ENCODE measurements around the gene CEPT1. TPM values are rescaled to one million over a fixed set of nuclear protein-coding genes. Genes with fewer than 3 reads are reported as not detected.

CEPT1 gene
- total RNA-seq, 2 experiments from 2014 or later: 36.3 to 37.3 TPM

GRCh38 chr1:111218701-111219556 is 78.9 kb downstream of the CEPT1 start:
- CTCF ChIA-PET: interaction anchor here (0.6 to 7.3 kb wide), 7 partner anchors 14 to 603 kb away, joined by 3 to 73 read pairs (median 3); partner anchors contain the start of genes CEPT1, DENND2D, DRAM2 and OVGP1
- POLR2A ChIA-PET: interaction anchor here (1.0 to 10.1 kb wide), 3 partner anchors 18 to 79 kb away, joined by 3 to 154 read pairs (median 4); partner anchors contain the start of genes CEPT1, DENND2D and DRAM2

DNA sequence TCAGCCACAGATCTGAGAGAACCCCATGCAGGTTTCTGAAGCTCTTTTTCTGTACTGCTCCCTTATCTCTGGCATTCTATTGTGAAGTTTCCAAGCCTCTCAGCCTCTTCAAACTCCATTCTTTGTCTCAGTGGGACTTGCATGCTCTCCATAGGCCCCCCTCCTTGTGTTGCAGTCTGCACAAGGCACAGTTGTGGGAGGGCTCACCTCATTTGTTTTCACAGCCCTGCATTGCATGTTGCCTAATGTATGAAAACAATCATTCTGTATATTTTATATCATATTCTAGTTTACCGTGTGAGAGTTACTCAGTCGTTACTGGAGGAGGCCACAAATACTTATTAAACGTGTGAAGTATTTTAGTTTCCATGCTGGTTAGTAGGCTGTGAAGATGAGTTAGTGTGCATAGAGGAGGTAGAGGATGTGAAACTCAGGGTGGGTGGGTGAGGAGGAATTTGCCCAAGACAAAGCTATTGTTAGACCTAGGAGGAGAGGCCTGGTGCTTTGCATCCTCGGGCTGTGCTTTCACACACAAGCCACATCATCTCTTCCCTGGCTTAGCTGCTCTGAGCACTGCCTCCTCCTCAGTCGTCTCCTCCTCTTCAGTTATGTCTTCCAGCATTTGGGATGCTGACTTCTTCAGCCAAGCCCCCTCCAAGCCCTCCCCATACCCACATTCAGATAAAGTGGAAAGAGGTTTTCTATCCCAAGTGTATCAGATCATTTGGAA is 79.7 kb downstream of the CEPT1 start:
- POLR2A ChIA-PET: interaction anchor here (1.0 to 10.1 kb wide), 3 partner anchors 19 to 80 kb away, joined by 3 to 154 read pairs (median 4); partner anchors contain the start of genes CEPT1, DENND2D and DRAM2
- CTCF ChIA-PET: interaction anchor here (0.7 to 7.3 kb wide), 5 partner anchors 16 to 80 kb away, joined by 3 to 73 read pairs (median 4); partner anchors contain the start of genes CEPT1, DENND2D and DRAM2

DNA sequence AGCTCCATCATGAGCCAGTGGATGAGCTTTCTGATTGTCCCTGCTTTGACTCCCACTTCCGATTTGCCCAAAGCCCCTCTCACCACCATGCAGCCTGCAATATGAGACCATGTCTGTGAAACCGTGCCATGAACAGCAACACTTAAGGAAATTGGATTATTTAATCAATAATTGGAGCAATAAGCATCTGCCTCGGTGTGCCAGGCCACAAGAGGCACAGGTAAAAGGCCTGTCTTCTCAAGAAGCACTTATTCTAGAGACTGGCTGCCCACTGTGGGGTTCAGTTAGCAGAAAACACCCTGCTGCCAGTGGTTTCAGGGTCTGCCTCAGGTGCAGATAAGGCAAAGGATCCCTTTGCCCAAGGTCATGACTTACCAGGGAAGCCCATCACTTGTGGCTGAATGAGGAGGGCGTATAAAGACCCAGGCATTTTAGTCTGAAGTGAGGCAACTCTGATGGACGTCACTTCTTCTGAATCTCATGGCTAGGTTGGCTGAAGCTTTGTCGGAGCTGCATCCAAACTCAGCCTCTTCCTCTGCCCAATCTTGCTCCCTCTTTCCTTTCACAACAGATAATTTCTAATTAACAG is 80.4 kb downstream of the CEPT1 start:
- ChIA-PET POLR2A (interaction anchor here (0.6 to 10.1 kb wide), 3 partner anchors 12 to 74 kb away, joined by 4 to 154 read pairs (median 4); partner anchors contain the start of gene DENND2D), CTCF (interaction anchor here (0.7 to 7.3 kb wide), 7 partner anchors 16 to 80 kb away, joined by 3 to 73 read pairs (median 4); partner anchors contain the start of genes CEPT1, DENND2D and DRAM2)

- CTCF ChIA-PET: interaction anchor here (0.7 to 7.3 kb wide), 6 partner anchors 8 to 71 kb away, joined by 3 to 73 read pairs (median 4); partner anchors contain the start of gene DENND2D
- POLR2A ChIA-PET: interaction anchor here (0.7 to 10.1 kb wide), 2 partner anchors 21 to 402 kb away, joined by 16 to 154 read pairs; partner anchors contain the start of gene DENND2D
Observed at GRCh38 chr1:111221276-111221632, 81.2 kb downstream of the CEPT1 start.

- ChIA-PET POLR2A (interaction anchor here (0.7 to 10.1 kb wide), 2 partner anchors 21 to 401 kb away, joined by 16 to 154 read pairs; partner anchors contain the start of gene DENND2D), CTCF (interaction anchor here (0.7 to 7.3 kb wide), 5 partner anchors 7 to 179 kb away, joined by 3 to 73 read pairs (median 5); partner anchors contain the start of gene DENND2D)
Observed at GRCh38 chr1:111221633-111222291, 81.7 kb downstream of the CEPT1 start.

- ChIA-PET CTCF (interaction anchor here (0.6 to 3.0 kb wide), 15 partner anchors 8 to 390 kb away, joined by 3 to 22 read pairs (median 4); no protein-coding TSS in a partner anchor), POLR2A (interaction anchor here (10.1 kb wide), 1 partner anchor 22 kb away, joined by 154 read pairs; the partner anchor contains the start of gene DENND2D)
Observed at GRCh38 chr1:111222308-111223125, 82.5 kb downstream of the CEPT1 start.

- ChIA-PET CTCF (interaction anchor here (0.6 to 3.0 kb wide), 13 partner anchors 9 to 389 kb away, joined by 3 to 22 read pairs (median 4); no protein-coding TSS in a partner anchor), POLR2A (no interaction called here)
Observed at GRCh38 chr1:111223126-111223685, 83.2 kb downstream of the CEPT1 start.

GRCh38 chr1:111225091-111225490 is 85.1 kb downstream of the CEPT1 start:
- ChIA-PET CTCF (interaction anchor here (1.6 to 3.0 kb wide), 2 partner anchors 10 to 109 kb away, joined by 4 to 21 read pairs; no protein-coding TSS in a partner anchor), POLR2A (interaction anchor here (1.4 kb wide), 1 partner anchor 10 kb away, joined by 4 read pairs; no protein-coding TSS in a partner anchor)

GRCh38 chr1:111225717-111226400 is 85.8 kb downstream of the CEPT1 start:
- ChIA-PET POLR2A (interaction anchor here (1.3 to 1.4 kb wide), 2 partner anchors 11 to 165 kb away, joined by 3 to 4 read pairs; no protein-coding TSS in a partner anchor), CTCF (interaction anchor here (0.7 to 1.6 kb wide), 3 partner anchors 8 to 11 kb away, joined by 3 to 4 read pairs (median 3); no protein-coding TSS in a partner anchor)

- CTCF ChIA-PET: interaction anchor here (0.5 kb wide), 1 partner anchor 24 kb away, joined by 3 read pairs; no protein-coding TSS in a partner anchor
- POLR2A ChIA-PET: interaction anchor here (0.6 kb wide), 1 partner anchor 423 kb away, joined by 3 read pairs; no protein-coding TSS in a partner anchor
Observed at GRCh38 chr1:111227434-111227833, 87.4 kb downstream of the CEPT1 start, which contains the start of gene CHI3L2. TSS of gene CHI3L2 (plus strand) at chr1:111227713. CDS start at chr1:111227730, 17 bp downstream.

- POLR2A ChIA-PET: no interaction called here
- CTCF ChIA-PET: interaction anchor here (0.9 to 1.2 kb wide), 3 partner anchors 7 to 172 kb away, joined by 3 to 4 read pairs (median 3); no protein-coding TSS in a partner anchor
Observed at GRCh38 chr1:111227851-111228747, 88.1 kb downstream of the CEPT1 start.

- ChIA-PET POLR2A (no interaction called here), CTCF (interaction anchor here (0.9 to 1.2 kb wide), 3 partner anchors 8 to 171 kb away, joined by 3 to 4 read pairs (median 3); no protein-coding TSS in a partner anchor)
Observed at GRCh38 chr1:111228748-111229126, 88.7 kb downstream of the CEPT1 start.

DNA sequence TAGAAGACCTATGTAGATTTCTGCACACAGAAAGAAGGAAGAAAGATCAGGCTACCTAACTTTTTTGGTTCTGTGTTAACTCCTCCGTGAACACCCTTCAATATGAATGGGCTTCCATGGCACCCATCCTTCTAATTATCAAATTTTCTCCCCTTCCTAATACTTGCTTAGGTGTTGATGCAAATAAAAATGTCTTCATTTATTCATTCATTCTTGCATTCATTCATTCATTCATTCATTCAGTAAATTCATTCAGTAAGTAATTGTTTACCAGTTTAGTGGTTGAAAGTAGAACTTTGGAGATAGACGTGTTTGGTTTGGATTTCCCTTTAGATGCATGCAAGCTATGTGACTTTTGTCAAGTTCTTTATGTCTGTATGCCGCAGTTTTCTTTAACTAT is 92.1 kb downstream of the CEPT1 start:
- POLR2A ChIA-PET: no interaction called here
- CTCF ChIA-PET: no interaction called here

DNA sequence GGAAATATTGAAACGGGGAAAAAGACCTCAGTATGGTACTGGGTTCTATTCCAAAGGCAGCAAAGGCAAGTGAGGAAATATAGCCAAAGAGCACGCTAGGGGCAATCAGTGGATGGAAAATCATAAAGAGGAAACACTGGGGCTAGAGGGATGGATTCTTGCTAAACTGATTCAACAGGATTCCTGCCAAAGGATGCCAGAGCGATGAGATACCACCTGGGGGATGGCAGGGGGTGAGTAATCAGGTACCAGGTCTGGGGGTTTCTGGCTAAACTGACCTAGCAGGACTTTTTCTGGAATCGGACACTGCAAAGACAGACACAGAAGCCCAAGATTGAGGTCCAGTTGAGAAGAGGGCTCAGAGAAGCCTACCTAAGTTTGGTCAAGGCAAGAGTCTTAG is 94.2 kb downstream of the CEPT1 start:
- ChIA-PET CTCF (interaction anchor here (1.6 kb wide), 1 partner anchor 8 kb away, joined by 3 read pairs; no protein-coding TSS in a partner anchor), POLR2A (no interaction called here)

Measured in activated CD8-positive, alpha-beta memory T cell treated with anti-CD3 and anti-CD28 coated beads for 36 hours (primary cell).